Parathyroid adenoma (tissue), 2 donors: ENCODE data around the gene TTC29.

Experiments
- H2AFZ ChIP-seq: fragments of 300-600 bp; sonication (generic); one replicate; pipeline ENCODE4 v1.7.0; 2017; ENCODE audit warnings: antibody characterized with exemption, mild to moderate bottlenecking
- H3K27ac ChIP-seq: fragments of 300-600 bp; sonication (generic); one replicate; pipeline ENCODE4 v1.7.0; 2017
- H3K27me3 ChIP-seq: fragments of 300-600 bp; sonication (generic); one replicate; pipeline ENCODE4 v1.7.0; 2017; ENCODE audit warnings: low read length; ENCODE audit not compliant: control insufficient read depth, insufficient read depth
- H3K36me3 ChIP-seq: fragments of 300-600 bp; sonication (generic); one replicate; pipeline ENCODE4 v1.7.0; 2017; ENCODE audit warnings: low read length; ENCODE audit not compliant: control insufficient read depth, insufficient read depth
- H3K4me1 ChIP-seq: fragments of 300-600 bp; sonication (generic); one replicate; pipeline ENCODE4 v1.7.0; 2017; ENCODE audit warnings: control low read depth
- H3K4me2 ChIP-seq: fragments of 300-600 bp; sonication (generic); one replicate; pipeline ENCODE4 v1.7.0; 2017; ENCODE audit warnings: low read length
- H3K4me3 ChIP-seq: fragments of 300-600 bp; sonication (generic); one replicate; pipeline ENCODE4 v1.7.0; 2017; ENCODE audit warnings: low read depth, low read length
- H3K79me2 ChIP-seq: fragments of 300-600 bp; sonication (generic); one replicate; pipeline ENCODE4 v1.7.0; 2017; ENCODE audit warnings: control low read depth
- H3K9ac ChIP-seq: fragments of 300-600 bp; sonication (generic); one replicate; pipeline ENCODE4 v1.7.0; 2017; ENCODE audit warnings: mild to moderate bottlenecking
- H3K9me3 ChIP-seq: fragments of 300-600 bp; sonication (generic); one replicate; pipeline ENCODE4 v1.7.0; 2017; ENCODE audit warnings: low read length; ENCODE audit not compliant: control insufficient read depth
- CTCF ChIP-seq: fragments of 300-600 bp; sonication (generic); IDR thresholded peaks from one replicate; pipeline ENCODE4 v1.7.0; 2017; ENCODE audit warnings: antibody characterized with exemption, mild to moderate bottlenecking
- donor health status: primary hyperparathyroidism.

The TTC29 gene

GRCh38 chr4:146661367-146661766 is 284.3 kb downstream of the TTC29 start:
- Histone ChIP-seq H3K36me3 (no peaks in the 10 kb centered on the region), H3K9me3 (no peaks in the 10 kb centered on the region), H3K27me3 (no peaks in the 10 kb centered on the region), H3K4me3 (no peak overlapping the region), H3K4me1 (no peaks in the 10 kb centered on the region), H3K27ac (no peak overlapping the region), H3K9ac (no peak overlapping the region), H2AFZ (no peak overlapping the region), H3K4me2 (no peak overlapping the region), H3K79me2 (no peaks in the 10 kb centered on the region)
- no peak for TF ChIP-seq CTCF
